Activated CD8-positive, alpha-beta memory T cell treated with anti-CD3 and anti-CD28 coated beads, Interleukin-2, amount 50 U/mL, for 1 hour (primary cell): ENCODE results near the gene FMN2.
"Not testable (repeated sequence)": the region's sequence is repeated elsewhere in the genome, so short reads cannot be mapped to it uniquely, and the experiment has no call there.

Experiments used
- DNase-seq: peaks from one replicate; pipeline ENCODE4 v3.0.0-alpha.2; 2020; ENCODE audit errors: extremely low read depth

Gene FMN2

GRCh38 chr1:240362826-240363225 is 271.1 kb downstream of the FMN2 start:
- DNase-seq: no peak

DNA sequence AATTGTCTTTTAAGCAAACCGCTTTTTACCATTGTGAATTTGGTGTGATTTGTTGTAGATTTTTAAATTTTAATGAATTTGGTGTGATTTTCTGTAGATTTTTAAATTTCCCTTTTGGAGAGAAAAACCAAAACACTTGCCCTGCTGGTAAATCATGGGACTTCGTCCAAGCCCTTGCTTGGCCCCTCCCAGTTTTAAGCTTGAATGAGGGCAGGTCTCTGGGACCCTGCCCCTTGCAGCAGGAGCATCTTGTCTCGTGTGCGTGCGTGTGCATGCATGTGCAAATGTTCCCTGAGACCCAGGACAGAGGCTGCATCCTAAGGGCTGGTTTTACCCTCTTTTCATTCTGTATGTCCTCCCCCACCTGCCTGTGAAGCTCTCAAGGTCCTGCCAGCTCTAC is 271.6 kb downstream of the FMN2 start:
- no peak for DNase-seq

DNA sequence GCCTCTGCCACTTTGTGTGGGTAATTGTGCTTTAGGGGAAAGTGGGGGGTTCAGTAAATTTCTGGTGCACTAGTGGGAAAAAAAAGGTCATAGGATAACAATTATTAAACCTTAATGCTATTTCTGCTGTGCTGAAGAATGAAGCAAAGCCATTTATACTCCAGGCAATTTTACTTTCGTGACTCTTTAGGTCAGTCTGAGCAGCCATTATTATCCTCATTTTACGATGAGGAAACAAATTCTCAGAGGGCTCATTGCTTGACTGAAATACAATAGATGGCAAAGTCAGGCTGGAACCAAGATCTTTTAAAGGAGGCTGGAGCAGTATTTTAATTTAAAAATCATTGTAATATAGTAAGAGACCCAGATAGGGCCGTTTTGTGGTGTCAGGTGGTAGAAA is 272.2 kb downstream of the FMN2 start:
- DNase-seq: no peak

- no peak for DNase-seq
Observed at GRCh38 chr1:240366636-240367035, 275.0 kb downstream of the FMN2 start.

- no peak for DNase-seq
Observed at GRCh38 chr1:240385551-240385950, 293.9 kb downstream of the FMN2 start.

GRCh38 chr1:240385985-240386978 is 294.6 kb downstream of the FMN2 start:
- no peak for DNase-seq

DNA sequence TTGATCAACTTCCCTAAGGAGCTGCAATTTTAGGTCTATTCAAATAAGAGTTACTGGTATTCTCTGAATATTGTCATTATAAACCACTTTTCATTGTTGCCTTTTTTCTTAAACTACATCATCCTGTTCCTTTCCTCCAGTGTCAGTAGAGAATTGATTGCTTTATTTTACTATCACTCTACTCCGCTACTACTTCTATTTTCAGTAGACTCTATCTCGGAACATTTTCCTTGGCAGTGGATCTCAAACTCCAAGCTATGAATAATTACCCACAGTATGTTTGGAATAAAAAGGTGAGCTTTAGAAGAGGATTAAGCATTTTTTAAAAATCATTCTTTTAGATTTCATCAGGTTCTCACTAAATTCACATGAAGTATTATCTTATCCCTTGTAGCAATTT is 295.4 kb downstream of the FMN2 start:
- DNase-seq: no peak

- DNase-seq: no peak
Observed at GRCh38 chr1:240391660-240392260, 300.1 kb downstream of the FMN2 start.

GRCh38 chr1:240394353-240394752 is 302.7 kb downstream of the FMN2 start:
- no peak for DNase-seq

- no peak for DNase-seq
Observed at GRCh38 chr1:240395336-240395735, 303.7 kb downstream of the FMN2 start.

GRCh38 chr1:240399381-240399780 is 307.7 kb downstream of the FMN2 start:
- DNase-seq: no peak

- no peak for DNase-seq
Observed at GRCh38 chr1:240401731-240402130, 310.0 kb downstream of the FMN2 start.

GRCh38 chr1:240402326-240402725 is 310.6 kb downstream of the FMN2 start:
- DNase-seq: no peak

DNA sequence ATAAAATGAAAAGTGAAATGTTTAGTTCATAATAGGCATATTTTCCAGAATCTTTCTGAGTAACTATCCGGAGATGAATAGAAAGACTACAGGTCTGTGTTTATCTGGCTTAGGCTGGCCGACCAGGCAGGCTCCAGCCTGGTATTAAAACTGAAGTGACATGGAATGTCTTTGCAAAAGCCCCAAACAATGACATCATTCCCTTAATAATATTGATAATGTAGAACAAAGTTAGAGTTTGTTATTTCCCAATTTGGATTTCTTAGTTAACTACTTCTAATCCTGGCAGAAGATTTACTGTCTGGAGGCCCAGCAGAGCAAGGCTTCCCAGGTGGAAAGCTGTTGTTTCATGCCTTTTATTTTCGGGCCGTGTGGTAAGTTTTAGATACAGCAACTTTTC is 312.6 kb downstream of the FMN2 start:
- no peak for DNase-seq

DNA sequence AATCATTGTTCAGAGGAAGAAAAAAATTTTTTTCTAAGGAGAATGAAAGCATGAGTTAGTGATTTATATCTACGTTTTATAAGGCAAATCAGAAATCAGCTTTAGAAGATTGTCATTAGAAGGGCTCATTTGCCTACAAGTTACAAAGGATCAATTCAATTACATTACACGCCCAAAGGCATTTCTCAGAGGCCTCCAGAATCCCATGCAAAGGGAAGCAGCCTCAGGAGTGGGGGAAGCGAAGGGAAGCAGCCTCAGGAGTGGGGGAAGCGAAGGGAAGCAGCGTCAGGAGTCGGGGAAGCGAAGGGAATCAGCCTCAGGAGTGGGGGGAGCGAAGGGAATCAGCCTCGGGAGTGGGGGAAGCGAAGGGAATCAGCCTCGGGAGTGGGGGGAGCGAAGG is 314.1 kb downstream of the FMN2 start:
- no peak for DNase-seq

DNA sequence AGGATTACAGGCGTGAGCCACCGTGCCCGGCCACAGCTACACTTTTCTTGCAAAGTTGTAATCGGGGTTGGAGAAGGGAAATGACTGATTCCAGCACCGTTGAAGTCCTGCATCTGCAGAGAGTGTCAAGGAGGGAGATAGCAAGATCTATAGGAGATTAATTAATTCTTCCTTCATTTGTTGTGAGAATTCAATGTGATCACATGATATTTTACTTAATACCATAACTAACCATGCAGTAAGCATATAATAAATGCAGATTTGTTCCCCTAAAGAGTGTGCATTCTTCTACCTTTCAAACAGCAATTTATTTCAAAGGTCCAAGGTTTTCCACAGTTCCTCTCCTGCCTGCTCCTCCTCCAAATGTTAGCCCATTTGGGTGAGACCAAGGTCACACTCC is 315.7 kb downstream of the FMN2 start:
- DNase-seq: no peak

- no peak for DNase-seq
Observed at GRCh38 chr1:240409615-240410014, 317.9 kb downstream of the FMN2 start.

DNA sequence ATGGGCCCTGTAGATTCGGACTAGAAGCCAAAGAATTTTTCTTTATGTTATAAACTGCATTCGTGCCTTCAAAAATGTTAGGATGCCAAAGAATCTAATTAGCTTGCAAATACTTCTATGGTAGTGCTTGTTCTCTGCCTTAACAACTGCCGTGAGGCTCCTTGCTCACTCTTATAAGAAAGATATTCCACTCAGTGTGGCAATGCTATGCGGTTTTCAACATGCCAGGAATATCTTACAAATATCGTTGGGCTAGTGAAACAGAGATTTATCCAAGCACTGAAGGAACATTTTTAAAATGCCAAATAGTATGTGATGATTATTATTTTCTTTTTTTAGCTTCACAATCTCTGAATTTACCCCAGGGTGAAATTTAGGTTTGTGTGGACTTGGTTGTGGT is 322.0 kb downstream of the FMN2 start:
- DNase-seq: no peak

GRCh38 chr1:240414237-240414636 is 322.6 kb downstream of the FMN2 start:
- DNase-seq: no peak

GRCh38 chr1:240415011-240415410 is 323.3 kb downstream of the FMN2 start:
- not testable (repeated sequence) for DNase-seq

DNA sequence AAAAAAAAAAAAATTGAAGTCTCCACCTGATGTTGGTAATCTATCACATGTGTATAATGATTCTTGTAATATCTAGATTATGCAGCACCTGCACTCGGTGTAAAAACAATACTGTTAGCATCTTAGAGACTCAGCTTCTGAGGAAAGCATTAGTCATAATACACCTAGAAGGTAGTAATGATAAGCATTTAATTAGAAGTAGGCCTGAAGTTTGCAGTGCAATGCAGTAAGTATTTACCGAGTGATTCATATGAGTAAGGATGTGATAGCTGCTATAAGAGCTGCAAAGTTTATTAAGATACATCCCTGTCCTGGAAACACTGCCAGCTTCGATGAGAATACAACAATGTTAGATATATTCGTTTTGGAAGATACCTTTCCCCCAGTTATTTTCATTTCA is 323.8 kb downstream of the FMN2 start:
- DNase-seq: no peak

DNA sequence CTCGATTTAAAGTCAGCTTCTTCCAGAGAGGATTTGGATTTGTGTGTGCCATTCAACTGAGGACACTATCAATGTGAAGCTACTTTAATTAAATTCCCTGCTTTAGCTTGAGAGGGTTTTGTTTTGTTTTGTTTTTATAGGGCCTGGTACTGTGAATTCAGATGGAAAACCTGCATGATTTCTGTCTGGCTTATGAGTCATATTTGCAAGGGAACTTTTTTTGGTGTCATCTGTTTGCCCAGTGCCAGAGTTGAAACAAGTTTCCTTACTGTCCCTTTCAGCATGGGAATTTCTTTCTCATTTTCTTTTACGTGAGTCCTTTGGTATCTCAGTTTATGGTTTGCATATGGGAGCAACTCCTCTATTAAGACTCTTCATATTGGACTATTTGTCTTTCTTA is 325.6 kb downstream of the FMN2 start:
- no peak for DNase-seq

DNA sequence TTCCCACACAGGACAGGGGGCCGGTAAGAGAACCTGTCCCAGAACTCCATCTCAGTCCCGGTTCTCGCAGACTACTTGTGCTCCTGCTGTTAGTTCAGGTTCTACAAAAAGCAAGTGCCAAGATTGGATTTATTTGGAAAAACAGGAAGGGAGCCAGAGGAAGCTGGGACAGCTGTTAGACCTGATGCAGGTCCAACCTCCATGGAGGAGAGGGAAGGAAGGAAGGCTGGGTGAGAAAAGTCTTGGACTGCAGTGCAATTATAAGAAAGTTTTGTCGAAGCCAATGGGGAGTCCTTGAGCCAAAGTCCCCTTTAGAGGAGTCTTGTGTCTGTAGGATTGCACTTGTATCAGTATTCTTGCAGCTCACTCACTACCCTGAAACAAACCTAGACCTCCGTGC is 329.1 kb downstream of the FMN2 start:
- no peak for DNase-seq
